HCT116 (cell line): Measurements from ENCODE around the gene PRCC. TPM values are rescaled to one million over a fixed set of nuclear protein-coding genes. Genes with fewer than 3 reads are reported as not detected.

Source experiments
- ATAC-seq: fragments of 200-7000 bp; cut with Tn5 transposase; 2 replicates; pipeline ENCODE4 v1.9.1; 2020; ENCODE audit warnings: mild to moderate bottlenecking, moderate library complexity
- BruUV-seq: library from RNA; stranded (reverse); fragments of 400-500 nt; replicated peaks from 2 replicates; lab custom pipeline; 2021; lab: Mats Ljungman, UMichigan
- CTCF ChIA-PET: fragments of 300-600 bp; sonication (Branson Sonifier 250); formaldehyde crosslinking; loops from one replicate; lab custom pipeline; 2021; ENCODE audit warnings: antibody characterized with exemption; lab: Charles Lee
- POLR2A ChIA-PET: fragments of 300-600, 350-600 bp; sonication (Branson Sonifier 250); formaldehyde crosslinking; loops from one replicate; lab custom pipeline; 2021; ENCODE audit warnings: antibody characterized with exemption; lab: Charles Lee
- RAD21 ChIA-PET, 2 experiments: fragments of 300-600 bp; sonication (Branson Sonifier 250); formaldehyde crosslinking; loops; one replicate each; lab custom pipeline; 2023; ENCODE audit warnings: low total read pairs in 2 of 2; ENCODE audit not compliant: uncharacterized antibody in 2 of 2, unreplicated experiment in 2 of 2, low non-redundant PET in 1 of 2; lab: Charles Lee
- DNase-seq: peaks from one replicate; pipeline ENCODE4 v3.0.0-alpha.2; 2010; ENCODE audit warnings: low read depth, low spot score
- H2AFZ ChIP-seq: fragments of 200-600 bp; shearing (Covaris generic), sonication (generic); 2 replicates; pipeline ENCODE4 v1.6.1; 2017; ENCODE audit warnings: low read depth, mixed run types, mixed read lengths, antibody characterized with exemption, low read length; ENCODE audit not compliant: poor library complexity, severe bottlenecking
- H3K27ac ChIP-seq: 2 replicates; pipeline ENCODE4 v1.5.1; 2012; ENCODE audit warnings: low read depth, low read length
- H3K27me3 ChIP-seq: fragments of 200-600 bp; sonication (generic); 2 replicates; pipeline ENCODE4 v1.6.1; 2016; ENCODE audit warnings: mixed run types, low read length, mixed read lengths; ENCODE audit not compliant: insufficient read depth
- H3K36me3 ChIP-seq, 2 experiments: fragments of 200-500 bp in 1 of 2; fragments of 200-600 bp in 1 of 2; sonication (Bioruptor generic) in 1 of 2; sonication (generic) in 1 of 2; 2 replicates each; pipeline versions ENCODE4 v1.5.1 to v1.6.1; 2014 to 2016; ENCODE audit warnings: low read length in 2 of 2, inconsistent platforms in 1 of 2, mixed read lengths in 1 of 2, mixed run types in 1 of 2; ENCODE audit not compliant: insufficient read depth in 2 of 2, control insufficient read depth in 1 of 2
- H3K4me1 ChIP-seq, 2 experiments: fragments of 200-600 bp in 1 of 2; sonication (generic) in 1 of 2; 2 replicates each; pipeline versions ENCODE4 v1.5.1 to v1.6.1; 2012 to 2017; ENCODE audit warnings: low read length in 2 of 2, inconsistent platforms in 1 of 2, mild to moderate bottlenecking in 1 of 2, mixed read lengths in 1 of 2, mixed run types in 1 of 2, moderate library complexity in 1 of 2; ENCODE audit not compliant: insufficient read depth in 2 of 2, control insufficient read depth in 1 of 2
- H3K4me2 ChIP-seq: fragments of 200-600 bp; sonication (generic); 2 replicates; pipeline ENCODE4 v1.6.1; 2017; ENCODE audit warnings: mixed run types, low read length, mixed read lengths
- H3K4me3 ChIP-seq, 2 experiments: fragments of 200-600 bp in 1 of 2; sonication (generic) in 1 of 2; replicated peaks in 1 of 2; 2 replicates each; pipeline ENCODE4 v1.5.1; 2011 to 2016; ENCODE audit warnings: low read length in 2 of 2, control low read depth in 1 of 2, low read depth in 1 of 2, mild to moderate bottlenecking in 1 of 2, mixed read lengths in 1 of 2, mixed run types in 1 of 2
- H3K79me2 ChIP-seq: fragments of 200-600 bp; sonication (generic); 2 replicates; pipeline ENCODE4 v1.6.1; 2017; ENCODE audit warnings: mild to moderate bottlenecking, mixed run types, low read length, moderate library complexity, mixed read lengths; ENCODE audit not compliant: insufficient read depth
- H3K9ac ChIP-seq: fragments of 200-600 bp; sonication (generic); 2 replicates; pipeline ENCODE4 v1.6.1; 2016; ENCODE audit warnings: low read length, mixed read lengths
- H3K9me2 ChIP-seq: fragments of 200-600 bp; sonication (generic), shearing (Covaris generic); 2 replicates; pipeline ENCODE4 v1.6.1; 2017; ENCODE audit warnings: mixed run types, mild to moderate bottlenecking, moderate library complexity; ENCODE audit not compliant: insufficient read depth
- H3K9me3 ChIP-seq, 2 experiments: fragments of 200-500 bp in 1 of 2; fragments of 200-600 bp in 1 of 2; sonication (Bioruptor generic) in 1 of 2; sonication (generic) in 1 of 2; 2 replicates each; pipeline ENCODE4 v1.6.1; 2014 to 2017; ENCODE audit warnings: low read length in 2 of 2, mixed read lengths in 2 of 2, inconsistent platforms in 1 of 2, low read depth in 1 of 2, mild to moderate bottlenecking in 1 of 2, mixed run types in 1 of 2, moderate library complexity in 1 of 2; ENCODE audit not compliant: control insufficient read depth in 1 of 2, insufficient read depth in 1 of 2
- H4K20me1 ChIP-seq: fragments of 200-600 bp; sonication (generic), shearing (Covaris generic); 2 replicates; pipeline ENCODE4 v1.6.1; 2017; ENCODE audit warnings: mixed run types, mild to moderate bottlenecking, moderate library complexity; ENCODE audit not compliant: insufficient read depth
- EZH2 ChIP-seq: fragments of 200-600 bp; sonication (generic); IDR thresholded peaks from 2 replicates; pipeline ENCODE4 v1.6.1; 2017; ENCODE audit warnings: antibody characterized with exemption, mixed run types
- EZH2phosphoT487 ChIP-seq: fragments of 200-600 bp; IDR thresholded peaks from 2 replicates; pipeline ENCODE4 v1.6.1; 2018; ENCODE audit warnings: antibody characterized with exemption, borderline replicate concordance
- FOSL1 ChIP-seq: IDR thresholded peaks from 2 replicates; pipeline ENCODE4 v1.6.1; 2012; ENCODE audit warnings: low read depth
- SIN3A ChIP-seq: IDR thresholded peaks from 2 replicates; pipeline ENCODE4 v1.6.1; 2012; ENCODE audit warnings: low read depth
- TCF7L2 ChIP-seq: IDR thresholded peaks from 2 replicates; pipeline ENCODE4 v1.7.0; 2011; ENCODE audit warnings: borderline replicate concordance, inconsistent platforms; ENCODE audit not compliant: insufficient read depth, insufficient read length; ENCODE audit errors: extremely low read depth
- YY1 ChIP-seq: IDR thresholded peaks from 2 replicates; pipeline ENCODE4 v1.6.1; 2011; ENCODE audit warnings: low read length, low read depth, moderate library complexity, mild to moderate bottlenecking; ENCODE audit not compliant: insufficient replicate concordance; ENCODE audit errors: extremely low read depth
- intact Hi-C: fragments of 100-400 bp; cut with micrococcal nuclease; formaldehyde crosslinking; loops from 2 replicates; pipeline ENCODE4 v1.10.0; 2022
- total RNA-seq: library from RNA; stranded (reverse); gene quantifications from one replicate; pipeline ENCODE4 v1.2.1, GENCODE V29; 2021; ENCODE audit not compliant: unreplicated experiment

PRCC gene
- total RNA-seq, 1 experiment from 2014 or later = 78.1 TPM

DNA sequence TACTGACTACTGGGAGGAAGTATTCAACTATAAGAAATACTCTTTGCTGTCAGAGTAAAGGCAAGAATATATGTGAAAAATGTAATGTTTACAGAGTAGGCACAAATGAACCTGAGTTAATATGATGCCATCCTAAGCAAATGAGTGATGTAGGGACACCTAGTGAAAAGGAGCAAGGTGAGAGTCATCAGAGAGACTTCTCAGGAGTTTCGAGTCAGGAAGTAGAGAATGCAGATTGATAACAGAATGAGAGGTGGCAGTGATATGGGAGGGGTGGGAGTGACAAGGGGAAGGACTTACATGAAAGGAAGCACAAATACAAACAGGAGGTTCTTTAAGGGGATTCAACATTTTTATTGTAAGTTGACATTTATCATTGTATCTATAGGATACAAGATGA lies 10.2 kb downstream of the PRCC start:
- Histone ChIP-seq H2AFZ (no peak overlapping the region), H3K4me3 (no peak overlapping the region), H3K27ac (no peak overlapping the region), H4K20me1 (no peaks in the 10 kb centered on the region), H3K4me2 (no peak overlapping the region), H3K9me3 (no peaks in the 10 kb centered on the region), H3K4me1 (peaks cover 0 to 7% of the 10 kb centered on the region in 2 experiments; a peak in 1 of 4 replicates), H3K9me2 (no peaks in the 10 kb centered on the region), H3K9ac (no peak overlapping the region), H3K27me3 (no peaks in the 10 kb centered on the region), H3K36me3 (peaks cover 7 to 11% of the 10 kb centered on the region in 2 experiments; a peak in 2 of 4 replicates), H3K79me2 (peaks cover 95% of the 10 kb centered on the region)
- DNase-seq (no peak), ATAC-seq (no peak)
- BruUV-seq = no TSS peak
- ChIA-PET CTCF (interaction anchor here (1.2 kb wide), 1 partner anchor 51 kb away, joined by 3 read pairs; no protein-coding TSS in a partner anchor), POLR2A (interaction anchor here (1.1 kb wide), 1 partner anchor 11 kb away, joined by 3 read pairs; the partner anchor contains the start of gene PRCC), RAD21 (no interaction called here)
- intact Hi-C loops = no loop called here
- no peak for TF ChIP-seq YY1
- no peak for TF ChIP-seq TCF7L2
- TF ChIP-seq EZH2 = no peak
- no peak for TF ChIP-seq SIN3A
- TF ChIP-seq EZH2phosphoT487 = no peak

DNA sequence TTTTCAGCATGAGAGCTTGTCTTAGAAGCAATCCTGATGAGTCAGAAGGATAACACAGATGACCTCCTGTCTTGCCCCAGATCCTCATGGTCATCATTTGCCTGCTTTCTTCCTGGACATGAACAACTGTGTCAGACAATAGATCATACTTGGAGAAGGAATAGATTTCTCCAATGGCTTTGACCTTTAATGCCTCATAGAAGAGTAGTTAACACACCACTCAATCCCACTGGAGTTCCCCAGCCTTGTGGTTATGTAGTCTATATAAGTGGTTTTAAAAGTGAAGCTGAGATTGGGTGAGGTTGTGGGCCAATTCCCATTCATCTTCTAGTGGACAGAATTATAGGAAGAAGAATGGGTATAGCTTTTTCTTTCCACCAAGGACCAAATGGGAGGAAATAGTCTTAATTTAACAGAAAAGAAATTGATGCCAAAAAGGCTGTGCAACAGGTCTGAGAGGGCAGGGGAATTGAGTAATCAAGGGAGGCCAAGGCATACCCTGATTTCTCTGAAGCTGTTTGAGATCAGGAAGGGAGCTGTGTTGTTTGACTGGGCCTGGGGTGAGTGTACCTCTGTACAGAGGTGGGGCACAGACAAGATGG lies 14.4 kb downstream of the PRCC start:
- no TSS peak for BruUV-seq
- H3K79me2 ChIP-seq = peaks cover 86% of the 10 kb centered on the region
- ATAC-seq = no peak

More for the DNA sequence above, 14.4 kb downstream of the PRCC start:
- Histone ChIP-seq H3K4me1 (peaks cover 0 to 3% of the 10 kb centered on the region in 2 experiments; a peak in 1 of 4 replicates), H4K20me1 (no peaks in the 10 kb centered on the region), H3K9me3 (no peaks in the 10 kb centered on the region), H3K9me2 (no peaks in the 10 kb centered on the region), H3K4me2 (no peak overlapping the region), H3K9ac (no peak overlapping the region), H3K4me3 (no peak overlapping the region), H3K27ac (no peak overlapping the region), H2AFZ (no peak overlapping the region), H3K36me3 (peaks cover 11 to 24% of the 10 kb centered on the region in 2 experiments; a peak in 3 of 4 replicates), H3K27me3 (no peaks in the 10 kb centered on the region)
- ChIA-PET POLR2A (interaction anchor here (0.6 kb wide), 1 partner anchor 665 kb away, joined by 4 read pairs; no protein-coding TSS in a partner anchor), CTCF (interaction anchor here (1.1 kb wide), 1 partner anchor 92 kb away, joined by 3 read pairs; no protein-coding TSS in a partner anchor), RAD21 (no interaction called here)
- TF ChIP-seq FOSL1 = no peak
- DNase-seq = no peak
- intact Hi-C loops = no loop called here
